LHCN-M2 (cell line): Measurements from ENCODE around the gene MED12L. TPM values are rescaled to one million over a fixed set of nuclear protein-coding genes. Genes with fewer than 3 reads are reported as not detected.
A peak's percentile ranks its signal among the peaks of the same experiment; 100 is the strongest.
"Not testable (repeated sequence)": the region's sequence is repeated elsewhere in the genome, so short reads cannot be mapped to it uniquely, and the experiment has no call there.

Experiments used
- DNase-seq: peaks from one replicate; pipeline ENCODE4 v3.0.0-alpha.2; 2012; ENCODE audit warnings: low read depth
- total RNA-seq: library from RNA; depleted of rRNA; stranded (reverse); fragments of >200 nt; gene quantifications from 2 replicates; pipeline ENCODE4 v1.2.3, GENCODE V29; 2014

MED12L gene
- total RNA-seq, 1 experiment from 2014 or later: not detected

GRCh38 chr3:151213151-151213550 lies 127.7 kb downstream of the MED12L start:
- no peak for DNase-seq

GRCh38 chr3:151213881-151214280 lies 128.4 kb downstream of the MED12L start:
- DNase-seq: no peak

- no peak for DNase-seq
These were observed 129.0 kb downstream of the MED12L start for GRCh38 chr3:151214459-151214858.

GRCh38 chr3:151216641-151217607 lies 131.5 kb downstream of the MED12L start:
- DNase-seq: no peak

- DNase-seq: no peak
These were observed 132.7 kb downstream of the MED12L start for GRCh38 chr3:151218136-151218535.

- peak; percentile 11 for DNase-seq
These were observed 133.6 kb downstream of the MED12L start for GRCh38 chr3:151219056-151219455.

- no peak for DNase-seq
These were observed 138.9 kb downstream of the MED12L start for GRCh38 chr3:151224268-151224866.

GRCh38 chr3:151225040-151225975 lies 139.8 kb downstream of the MED12L start:
- DNase-seq: no peak

- peak; percentile 33 for DNase-seq
These were observed 140.7 kb downstream of the MED12L start for GRCh38 chr3:151226088-151226563.

- DNase-seq: no peak
These were observed 141.4 kb downstream of the MED12L start for GRCh38 chr3:151226825-151227224.

GRCh38 chr3:151227266-151227806 lies 141.9 kb downstream of the MED12L start:
- no peak for DNase-seq

- peak; percentile 55 for DNase-seq
These were observed 142.6 kb downstream of the MED12L start for GRCh38 chr3:151227807-151228665.

- DNase-seq: peak; percentile 27
These were observed 143.2 kb downstream of the MED12L start for GRCh38 chr3:151228666-151229040.

- DNase-seq: no peak
These were observed 145.2 kb downstream of the MED12L start for GRCh38 chr3:151230646-151231045.

GRCh38 chr3:151232403-151232802 lies 146.9 kb downstream of the MED12L start:
- not testable (repeated sequence) for DNase-seq

- DNase-seq: no peak
These were observed 147.5 kb downstream of the MED12L start for GRCh38 chr3:151232991-151233390.

GRCh38 chr3:151234825-151235224 lies 149.4 kb downstream of the MED12L start:
- DNase-seq: no peak

GRCh38 chr3:151236316-151236715 lies 150.9 kb downstream of the MED12L start:
- no peak for DNase-seq

- DNase-seq: no peak
These were observed 151.3 kb downstream of the MED12L start for GRCh38 chr3:151236736-151237135.

- not testable (repeated sequence) for DNase-seq
These were observed 156.5 kb downstream of the MED12L start for GRCh38 chr3:151242006-151242405.
